Astrocyte (in vitro differentiated cells and primary cell): ENCODE results near the gene PRR12.

Source experiments
- CTCF ChIP-seq: IDR thresholded peaks from 2 replicates; pipeline ENCODE4 v1.5.1; 2011; ENCODE audit warnings: low read depth, mild to moderate bottlenecking, inconsistent platforms, low read length, moderate library complexity; ENCODE audit not compliant: insufficient read depth
- EZH2 ChIP-seq: IDR thresholded peaks from 2 replicates; pipeline ENCODE4 v1.6.1; 2012; ENCODE audit warnings: mild to moderate bottlenecking, low read length, inconsistent platforms; ENCODE audit not compliant: insufficient read depth

- TF ChIP-seq CTCF (no peak), EZH2 (no peak)
These were observed 69.5 kb downstream of the PRR12 start for GRCh38 chr19:49660338-49660961.
